AG10803 (cell line): ENCODE results near the gene SYT9.

Experiments used
- DNase-seq: peaks from one replicate; pipeline ENCODE4 v3.0.0; 2010; ENCODE audit warnings: low read depth
- H3K4me3 ChIP-seq: 2 replicates; pipeline ENCODE4 v1.5.1; 2011; ENCODE audit warnings: mild to moderate bottlenecking, low read length, control low read depth
- CTCF ChIP-seq: conservative IDR thresholded peaks from 2 replicates; pipeline ENCODE4 v1.5.1; 2011; ENCODE audit warnings: mild to moderate bottlenecking, low read length, control low read depth, inconsistent platforms

The SYT9 gene

GRCh38 chr11:7239877-7240276, 11.8 kb upstream of the SYT9 start:
- H3K4me3 ChIP-seq = no peak overlapping the region
- DNase-seq = no peak
- no peak for TF ChIP-seq CTCF

- no peak for DNase-seq
- no peak for TF ChIP-seq CTCF
- no peak overlapping the region for H3K4me3 ChIP-seq
These were observed 6.4 kb upstream of the SYT9 start for GRCh38 chr11:7245341-7245740.

GRCh38 chr11:7246179-7246578, 5.5 kb upstream of the SYT9 start:
- H3K4me3 ChIP-seq = no peak overlapping the region
- no peak for TF ChIP-seq CTCF
- DNase-seq = no peak

- no peak overlapping the region for H3K4me3 ChIP-seq
- TF ChIP-seq CTCF = no peak
- DNase-seq = no peak
These were observed 1.5 kb upstream of the SYT9 start for GRCh38 chr11:7250166-7250565.

GRCh38 chr11:7251487-7251835, 243 bp upstream of the SYT9 start:
- H3K4me3 ChIP-seq = peak overlapping the region; percentile 49
- no peak for TF ChIP-seq CTCF
- DNase-seq = no peak

GRCh38 chr11:7252683-7253213, 1.0 kb downstream of the SYT9 start:
- TF ChIP-seq CTCF = no peak
- no peak overlapping the region for H3K4me3 ChIP-seq
- no peak for DNase-seq

GRCh38 chr11:7253800-7254199, 2.1 kb downstream of the SYT9 start:
- TF ChIP-seq CTCF = no peak
- DNase-seq = no peak
- H3K4me3 ChIP-seq = no peak overlapping the region
